Mucosa of descending colon (tissue), 3 donors: Measurements from ENCODE around the gene DHRS1. TPM values are rescaled to one million over a fixed set of nuclear protein-coding genes. Genes with fewer than 3 reads are reported as not detected.

Source experiments
- ATAC-seq: fragments of 200-7000 bp; cut with Tn5 transposase; one replicate; pipeline ENCODE4 v1.9.1; 2020; ENCODE audit warnings: mild to moderate bottlenecking, moderate library complexity
- DNase-seq, 3 donors: peaks; one replicate each; pipeline ENCODE4 v3.0.0-alpha.2; 2020
- H3K36me3 ChIP-seq: fragments of 200-600 bp; one replicate; pipeline ENCODE4 v1.8.0; 2021; ENCODE audit warnings: low read depth, mild to moderate bottlenecking
- H3K4me1 ChIP-seq: fragments of 200-600 bp; one replicate; pipeline ENCODE4 v1.8.0; 2021; ENCODE audit warnings: low read depth, mild to moderate bottlenecking
- H3K4me3 ChIP-seq: fragments of 200-600 bp; one replicate; pipeline ENCODE4 v1.8.0; 2021; ENCODE audit warnings: mild to moderate bottlenecking
- H3K9me3 ChIP-seq: fragments of 200-600 bp; one replicate; pipeline ENCODE4 v1.8.0; 2021; ENCODE audit warnings: mild to moderate bottlenecking
- intact Hi-C, 2 donors: fragments of 100-400 bp; cut with DNase I in 1 of 2; cut with micrococcal nuclease in 1 of 2; formaldehyde crosslinking; loops; one replicate each; pipeline versions ENCODE4 v1.11.0 to v1.11.1; 2022; cut with DNase I, micrococcal nuclease
- total RNA-seq, 3 donors: library from RNA; stranded (reverse); fragmentation: NEBNext Ultra II Directional in 2 of 3; extraction: Animal tissue kit (Norgen Biotek cat#: 25700) in 2 of 3; gene quantifications; one replicate each; pipeline versions ENCODE4 v1.2.1 to v1.2.4, GENCODE V29; 2021 to 2023
- TF ChIP-seq, protein P1 (sequence below): fragments of 200-600 bp; IDR thresholded peaks from one replicate; pipeline ENCODE4 v1.8.0; 2022; ENCODE audit warnings: antibody characterized with exemption, mild to moderate bottlenecking
- donor health status: DM: no; HTN: no; CAD: no; lungs with moderate emphysema.
- donor health status: DM: no; HTN: no; CAD: no.
- donor health status: DM: no; HTN: yes; CAD: no.

DHRS1 gene
- total RNA-seq, 3 donors from 2014 or later, result 30.6 to 56.9 (median 54.9) TPM

DNA sequence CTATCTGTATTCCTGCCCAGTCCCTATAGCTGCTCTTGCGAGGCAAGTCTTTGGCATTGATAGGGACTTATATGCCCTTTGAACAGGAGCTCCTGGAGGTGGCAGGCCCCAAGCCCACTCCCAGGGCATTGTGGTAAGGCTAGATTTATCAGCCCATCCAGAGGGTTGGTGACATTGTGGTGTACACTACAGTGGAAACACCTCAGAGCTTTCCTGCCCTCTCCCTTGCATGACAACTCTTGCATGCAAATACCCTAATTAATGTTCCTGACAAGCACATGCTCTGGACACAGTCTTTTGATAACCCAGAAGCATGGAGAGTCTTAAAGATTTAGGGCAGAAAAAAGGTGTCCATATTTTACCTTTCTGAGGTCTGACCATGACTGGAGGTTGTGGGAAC, 41.0 kb upstream of the DHRS1 start:
- TF ChIP-seq, protein P1, sequence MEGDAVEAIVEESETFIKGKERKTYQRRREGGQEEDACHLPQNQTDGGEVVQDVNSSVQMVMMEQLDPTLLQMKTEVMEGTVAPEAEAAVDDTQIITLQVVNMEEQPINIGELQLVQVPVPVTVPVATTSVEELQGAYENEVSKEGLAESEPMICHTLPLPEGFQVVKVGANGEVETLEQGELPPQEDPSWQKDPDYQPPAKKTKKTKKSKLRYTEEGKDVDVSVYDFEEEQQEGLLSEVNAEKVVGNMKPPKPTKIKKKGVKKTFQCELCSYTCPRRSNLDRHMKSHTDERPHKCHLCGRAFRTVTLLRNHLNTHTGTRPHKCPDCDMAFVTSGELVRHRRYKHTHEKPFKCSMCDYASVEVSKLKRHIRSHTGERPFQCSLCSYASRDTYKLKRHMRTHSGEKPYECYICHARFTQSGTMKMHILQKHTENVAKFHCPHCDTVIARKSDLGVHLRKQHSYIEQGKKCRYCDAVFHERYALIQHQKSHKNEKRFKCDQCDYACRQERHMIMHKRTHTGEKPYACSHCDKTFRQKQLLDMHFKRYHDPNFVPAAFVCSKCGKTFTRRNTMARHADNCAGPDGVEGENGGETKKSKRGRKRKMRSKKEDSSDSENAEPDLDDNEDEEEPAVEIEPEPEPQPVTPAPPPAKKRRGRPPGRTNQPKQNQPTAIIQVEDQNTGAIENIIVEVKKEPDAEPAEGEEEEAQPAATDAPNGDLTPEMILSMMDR, result no peak
- DNase-seq (no peak), ATAC-seq (no peak)
- H3K36me3 ChIP-seq, result no peaks in the 10 kb centered on the region
- H3K4me1 ChIP-seq, result peaks cover 12% of the 10 kb centered on the region
- H3K4me3 ChIP-seq, result no peak overlapping the region
- intact Hi-C loops, result no loop called here
- no peaks in the 10 kb centered on the region for H3K9me3 ChIP-seq

DNA sequence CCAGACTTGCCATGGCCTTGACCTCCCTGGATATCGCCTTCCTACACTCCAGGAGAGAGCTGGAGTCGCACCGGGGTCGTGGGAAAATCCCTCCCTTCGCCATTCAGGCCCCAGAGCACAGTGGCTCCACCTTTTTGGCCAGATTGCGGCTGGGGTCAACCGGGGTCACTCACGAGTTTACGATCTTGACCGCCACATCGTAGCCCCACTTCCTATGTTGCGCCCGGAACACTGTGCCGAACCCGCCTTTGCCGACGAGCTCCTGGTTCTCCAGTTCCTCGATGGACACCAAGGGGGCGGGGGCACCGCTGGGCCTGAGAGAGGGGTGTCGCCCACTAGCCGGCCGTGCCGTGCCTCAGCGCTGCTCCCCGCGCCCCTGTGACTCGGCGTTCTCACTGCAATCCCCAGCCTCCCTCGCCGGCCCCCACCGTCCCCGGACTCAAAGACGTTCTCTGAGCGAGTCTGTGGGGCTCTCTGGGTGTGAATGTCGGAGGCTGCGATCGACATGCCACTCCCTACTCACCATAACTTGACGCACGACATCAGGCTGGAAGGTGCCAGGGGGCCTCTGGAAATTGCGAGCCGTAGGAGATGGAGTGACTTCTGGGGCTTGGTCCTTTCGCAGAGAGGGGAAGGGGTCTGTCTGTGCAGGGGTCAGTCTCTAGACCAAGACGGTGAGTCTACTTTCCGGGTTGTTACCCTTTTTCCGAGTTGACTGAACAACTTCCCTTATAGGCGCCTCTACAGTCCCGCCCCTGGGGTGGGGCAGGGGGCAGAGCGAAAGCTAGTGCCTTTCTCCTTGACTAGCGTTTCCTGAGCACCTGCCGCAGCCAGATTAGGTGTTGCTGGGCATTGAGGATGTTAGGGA, 39.9 kb upstream of the DHRS1 start, which contains the start of gene RIPK3:
TSS of gene RIPK3 (minus strand) at position 708 of the 868 bp plus-strand sequence. CDS start at position 543, 165 bp downstream.
- intact Hi-C loops, result no loop called here
- DNase-seq (peak; percentile 89 to 93 (median 91)), ATAC-seq (peak; percentile 93)
- Histone ChIP-seq H3K4me3 (peak within 1 kb of the TSS; percentile 36), H3K4me1 (peaks cover 21% of the 10 kb centered on the region), H3K9me3 (no peaks in the 10 kb centered on the region), H3K36me3 (no peaks in the 10 kb centered on the region)
- TF ChIP-seq, protein P1, result no peak

DNA sequence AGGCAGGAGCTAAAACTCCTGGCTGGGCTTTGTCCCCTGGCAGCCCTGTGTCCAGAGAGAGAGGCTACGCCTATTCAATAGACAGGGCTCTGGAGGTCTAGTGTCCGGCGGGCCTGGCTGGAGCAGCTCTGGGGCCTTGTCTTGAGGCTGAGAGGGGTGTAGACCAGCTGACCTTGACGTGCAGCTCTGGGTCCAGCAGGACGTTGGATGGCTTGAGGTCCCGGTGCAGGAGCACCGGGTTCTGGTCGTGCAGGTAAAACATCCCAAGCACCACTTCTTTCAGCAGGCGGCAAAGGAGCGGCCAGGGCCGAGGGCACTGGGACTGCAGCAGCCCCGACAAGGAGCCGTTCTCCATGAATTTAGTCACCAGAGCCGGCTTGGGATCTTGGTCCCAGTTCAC, 39.3 kb upstream of the DHRS1 start:
- DNase-seq, result peak in 1 of 3 donors; percentile 52
- Histone ChIP-seq H3K36me3 (no peaks in the 10 kb centered on the region), H3K4me1 (peaks cover 28% of the 10 kb centered on the region), H3K9me3 (no peaks in the 10 kb centered on the region), H3K4me3 (no peak overlapping the region)
- TF ChIP-seq, protein P1, result no peak
- intact Hi-C loops, result no loop called here
- no peak for ATAC-seq

DNA sequence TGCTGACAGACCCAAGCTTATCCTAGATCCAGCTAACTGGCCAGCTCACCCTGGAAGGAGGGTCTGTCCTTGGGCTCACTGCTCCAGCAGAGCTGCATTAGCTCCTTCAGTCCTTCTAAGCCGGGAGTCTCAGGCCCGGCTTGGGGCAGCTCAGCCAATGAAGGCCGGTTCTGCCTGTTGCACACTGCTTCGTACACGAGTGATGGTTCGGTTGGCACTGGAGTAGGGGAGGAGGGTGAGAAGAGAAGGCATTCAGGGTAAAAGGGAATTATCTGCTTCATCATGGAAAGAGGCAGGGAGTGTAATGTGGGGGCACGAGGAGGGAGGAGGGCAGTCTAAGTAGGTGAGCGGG, 38.2 kb upstream of the DHRS1 start:
- Histone ChIP-seq H3K36me3 (no peaks in the 10 kb centered on the region), H3K4me1 (peaks cover 37% of the 10 kb centered on the region), H3K4me3 (no peak overlapping the region), H3K9me3 (no peaks in the 10 kb centered on the region)
- intact Hi-C loops, result no loop called here
- DNase-seq, result no peak
- TF ChIP-seq, protein P1, result no peak
- ATAC-seq, result no peak

DNA sequence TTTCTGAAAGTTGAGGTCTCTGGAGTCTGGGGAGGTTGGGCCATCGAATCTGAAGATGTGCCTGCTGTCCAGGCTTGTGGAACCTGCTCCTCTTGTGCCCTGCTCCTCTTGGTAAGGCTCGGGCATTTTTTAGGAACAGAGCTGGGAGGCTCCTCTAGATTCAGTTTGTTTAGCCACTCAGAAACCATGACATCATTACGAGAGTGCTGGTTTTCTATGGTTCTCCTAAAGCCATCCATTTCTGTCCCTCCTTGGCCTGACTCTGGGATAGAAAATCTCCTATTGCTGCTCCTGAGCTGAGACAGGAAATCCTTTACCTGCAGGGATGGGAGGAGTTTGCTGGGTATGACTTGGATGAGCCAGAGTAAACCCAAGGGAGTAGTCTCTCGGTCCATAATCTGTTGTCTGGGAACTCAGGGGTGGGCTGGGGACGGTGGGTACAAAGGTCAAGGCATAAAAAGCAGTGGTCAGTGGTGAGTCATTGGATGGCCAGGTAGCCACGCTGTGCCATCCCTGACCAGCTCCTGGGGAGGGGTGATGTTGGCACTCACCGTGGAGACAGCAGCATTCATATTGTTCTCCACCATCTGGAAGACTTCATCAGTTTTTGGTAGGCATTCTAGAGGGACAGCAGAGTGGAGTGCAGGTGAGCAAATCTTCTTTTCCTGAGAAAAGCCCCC, 37.7 kb upstream of the DHRS1 start:
- intact Hi-C loops, result no loop called here
- Histone ChIP-seq H3K4me3 (no peak overlapping the region), H3K4me1 (peaks cover 42% of the 10 kb centered on the region), H3K9me3 (no peaks in the 10 kb centered on the region), H3K36me3 (no peaks in the 10 kb centered on the region)
- TF ChIP-seq, protein P1, result no peak
- ATAC-seq, result no peak
- DNase-seq, result no peak
